ENCODE measurements around the gene LANCL1. TPM values are rescaled to one million over a fixed set of nuclear protein-coding genes. Genes with fewer than 3 reads are reported as not detected.

LANCL1 gene
- total and polyA plus RNA-seq, 2 donors from 2014 or later, result 28.0 to 47.4 TPM

DNA sequence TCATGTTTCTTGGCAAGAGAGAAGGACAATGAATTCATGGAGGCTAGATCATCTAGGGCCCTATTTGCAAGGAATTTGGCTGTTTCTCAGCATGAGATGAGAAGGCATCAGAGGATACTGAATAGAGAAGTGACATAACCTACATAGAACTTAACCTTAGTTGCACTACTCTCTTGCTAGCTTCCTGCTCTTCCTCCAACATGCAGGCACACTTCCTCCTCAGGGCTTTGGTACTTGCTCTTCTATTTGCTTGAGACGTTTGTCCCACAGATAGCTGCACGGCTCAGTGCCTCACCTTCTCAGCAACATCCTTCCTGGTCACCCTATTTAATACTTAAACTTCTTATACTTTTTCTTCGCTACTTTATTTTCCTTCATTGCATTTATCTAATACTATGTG is 20.0 kb upstream of the LANCL1 start:
- Histone ChIP-seq H3K4me3 (ENCODE audit: low read length in 3 of 3) (no peak overlapping the region), H3K4me1 (ENCODE audit: control insufficient read depth in 2 of 3, insufficient read depth in 2 of 3, low read depth in 1 of 3, low read length in 3 of 3) (no peaks in the 10 kb centered on the region), H3K9ac (ENCODE audit: low read length in 3 of 3) (no peak overlapping the region), H3K36me3 (ENCODE audit: control insufficient read depth in 2 of 3, insufficient read depth in 3 of 3, low read length in 3 of 3) (no peaks in the 10 kb centered on the region), H3K9me3 (ENCODE audit: control insufficient read depth in 2 of 3, insufficient read depth in 1 of 3, low read length in 3 of 3) (no peaks in the 10 kb centered on the region), H3K27me3 (ENCODE audit: control insufficient read depth, insufficient read depth, low read length) (no peaks in the 10 kb centered on the region), H3K27ac (ENCODE audit: low read depth in 2 of 2, low read length in 2 of 2) (no peak overlapping the region)
- intact Hi-C loops (cut with DNase I), result no loop called here
- DNase-seq, result no peak
- no peak for FAIRE-seq
- no peak for TF ChIP-seq CTCF (IDR thresholded peaks at IDR 0.05; ENCODE audit: borderline replicate concordance, extremely low read depth, insufficient read depth)

GRCh38 chr2:210493528-210493927 is 17.0 kb upstream of the LANCL1 start:
- Histone ChIP-seq H3K27ac (ENCODE audit: low read depth in 2 of 2, low read length in 2 of 2) (no peak overlapping the region), H3K9ac (ENCODE audit: low read length in 3 of 3) (no peak overlapping the region), H3K4me1 (ENCODE audit: control insufficient read depth in 2 of 3, insufficient read depth in 2 of 3, low read depth in 1 of 3, low read length in 3 of 3) (no peaks in the 10 kb centered on the region), H3K27me3 (ENCODE audit: control insufficient read depth, insufficient read depth, low read length) (no peaks in the 10 kb centered on the region), H3K9me3 (ENCODE audit: control insufficient read depth in 2 of 3, insufficient read depth in 1 of 3, low read length in 3 of 3) (no peaks in the 10 kb centered on the region), H3K36me3 (ENCODE audit: control insufficient read depth in 2 of 3, insufficient read depth in 3 of 3, low read length in 3 of 3) (no peaks in the 10 kb centered on the region), H3K4me3 (ENCODE audit: low read length in 3 of 3) (no peak overlapping the region)
- no peak for TF ChIP-seq CTCF (IDR thresholded peaks at IDR 0.05; ENCODE audit: borderline replicate concordance, extremely low read depth, insufficient read depth)
- intact Hi-C loops (cut with DNase I), result no loop called here
- FAIRE-seq, result no peak
- DNase-seq, result no peak

GRCh38 chr2:210481601-210482175 is 5.1 kb upstream of the LANCL1 start:
- Histone ChIP-seq H3K9ac (ENCODE audit: low read length in 3 of 3) (no peak overlapping the region), H3K9me3 (ENCODE audit: control insufficient read depth in 2 of 3, insufficient read depth in 1 of 3, low read length in 3 of 3) (no peaks in the 10 kb centered on the region), H3K36me3 (ENCODE audit: control insufficient read depth in 2 of 3, insufficient read depth in 3 of 3, low read length in 3 of 3) (no peaks in the 10 kb centered on the region), H3K4me3 (ENCODE audit: low read length in 3 of 3) (no peak overlapping the region), H3K27ac (ENCODE audit: low read depth in 2 of 2, low read length in 2 of 2) (no peak overlapping the region), H3K4me1 (ENCODE audit: control insufficient read depth in 2 of 3, insufficient read depth in 2 of 3, low read depth in 1 of 3, low read length in 3 of 3) (no peaks in the 10 kb centered on the region), H3K27me3 (ENCODE audit: control insufficient read depth, insufficient read depth, low read length) (no peaks in the 10 kb centered on the region)
- intact Hi-C loops (cut with DNase I), result no loop called here
- no peak for TF ChIP-seq CTCF (IDR thresholded peaks at IDR 0.05; ENCODE audit: borderline replicate concordance, extremely low read depth, insufficient read depth)
- FAIRE-seq, result no peak
- peak in 3 of 5 donors; percentile 13 to 33 (median 29) for DNase-seq

GRCh38 chr2:210480764-210481163 is 4.2 kb upstream of the LANCL1 start:
- H3K4me3 ChIP-seq (ENCODE audit: low read length in 3 of 3), result no peak overlapping the region
- H3K4me1 ChIP-seq (ENCODE audit: control insufficient read depth in 2 of 3, insufficient read depth in 2 of 3, low read depth in 1 of 3, low read length in 3 of 3), result no peaks in the 10 kb centered on the region
- H3K9ac ChIP-seq (ENCODE audit: low read length in 3 of 3), result no peak overlapping the region
- intact Hi-C loops (cut with DNase I), result no loop called here
- DNase-seq (peak in 2 of 5 donors; percentile 12 to 25), FAIRE-seq (no peak)
- no peaks in the 10 kb centered on the region for H3K36me3 ChIP-seq (ENCODE audit: control insufficient read depth in 2 of 3, insufficient read depth in 3 of 3, low read length in 3 of 3)
- no peak overlapping the region for H3K27ac ChIP-seq (ENCODE audit: low read depth in 2 of 2, low read length in 2 of 2)
- no peak for TF ChIP-seq CTCF (IDR thresholded peaks at IDR 0.05; ENCODE audit: borderline replicate concordance, extremely low read depth, insufficient read depth)
- H3K27me3 ChIP-seq (ENCODE audit: control insufficient read depth, insufficient read depth, low read length), result no peaks in the 10 kb centered on the region
- no peaks in the 10 kb centered on the region for H3K9me3 ChIP-seq (ENCODE audit: control insufficient read depth in 2 of 3, insufficient read depth in 1 of 3, low read length in 3 of 3)
